GM18519 (cell line): ENCODE results near the gene GNGT1.

Experiments used
- ATAC-seq: cut with Tn5 transposase; IDR thresholded peaks from one replicate; pipeline ENCODE4 v1.9.1; 2021; ENCODE audit warnings: mild to moderate bottlenecking, moderate library complexity; ENCODE audit not compliant: unreplicated experiment, low FRiP score

GNGT1 gene

DNA sequence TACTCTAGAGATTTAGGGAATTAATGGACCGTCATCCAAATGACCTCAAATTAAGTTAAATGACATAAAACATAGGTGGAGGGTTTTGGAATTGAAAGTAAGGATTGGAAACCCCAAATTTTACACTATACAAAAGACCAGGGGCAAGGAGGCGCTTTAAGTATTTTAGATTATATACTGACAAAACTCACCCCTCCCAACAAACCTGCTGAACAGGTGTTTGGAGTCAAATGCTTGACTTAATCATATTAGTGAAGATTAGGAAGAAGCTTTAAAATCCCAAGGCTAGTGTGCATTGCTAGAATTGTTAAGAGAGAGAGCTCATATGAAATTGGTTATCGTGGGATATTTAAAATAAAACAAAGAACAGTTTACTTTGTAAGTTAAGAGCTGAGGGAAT lies at the start of gene GNGT1:
TSS of gene GNGT1 (plus strand) at position 301 of the 400 bp plus-strand sequence. CDS start 180 bp downstream, outside the sequence.
- no peak for ATAC-seq

DNA sequence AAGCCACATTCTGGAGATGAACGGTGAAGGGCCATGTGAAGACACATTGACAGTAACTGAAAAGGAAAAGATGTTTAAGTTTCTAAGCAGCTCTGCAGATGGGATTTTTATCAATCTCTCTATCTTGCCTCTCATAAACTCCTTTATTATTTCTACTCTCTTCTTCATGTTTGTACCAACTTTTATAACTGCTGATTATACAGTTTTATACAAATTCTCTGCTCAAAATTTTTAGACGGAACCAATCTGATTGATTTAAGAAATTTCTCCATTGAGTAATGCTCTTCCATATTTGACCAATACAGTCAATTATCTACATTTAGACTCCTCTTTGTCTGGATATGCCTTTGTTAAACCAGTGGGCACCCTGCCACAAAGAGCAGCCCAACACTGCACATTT lies 47.5 kb upstream of the GNGT1 start:
- no peak for ATAC-seq

DNA sequence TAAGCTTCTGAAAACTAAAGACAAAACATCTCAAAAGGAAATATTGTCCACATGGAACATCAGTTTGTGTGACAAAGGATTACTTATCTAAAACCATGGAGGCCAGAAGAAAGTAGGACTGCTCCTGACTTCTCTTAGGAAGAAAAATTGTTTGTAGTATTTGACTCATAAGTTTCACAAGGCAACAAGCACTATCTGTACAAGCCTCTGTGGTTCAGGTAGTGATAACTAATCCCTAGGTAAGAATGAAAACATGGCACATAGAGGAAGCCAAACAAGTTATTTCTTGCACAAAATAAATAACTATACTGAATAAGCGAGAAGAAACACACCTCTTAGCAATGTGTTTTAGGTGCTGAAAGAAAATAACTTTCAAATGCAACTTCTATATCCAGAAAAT lies 46.1 kb upstream of the GNGT1 start:
- no peak for ATAC-seq

DNA sequence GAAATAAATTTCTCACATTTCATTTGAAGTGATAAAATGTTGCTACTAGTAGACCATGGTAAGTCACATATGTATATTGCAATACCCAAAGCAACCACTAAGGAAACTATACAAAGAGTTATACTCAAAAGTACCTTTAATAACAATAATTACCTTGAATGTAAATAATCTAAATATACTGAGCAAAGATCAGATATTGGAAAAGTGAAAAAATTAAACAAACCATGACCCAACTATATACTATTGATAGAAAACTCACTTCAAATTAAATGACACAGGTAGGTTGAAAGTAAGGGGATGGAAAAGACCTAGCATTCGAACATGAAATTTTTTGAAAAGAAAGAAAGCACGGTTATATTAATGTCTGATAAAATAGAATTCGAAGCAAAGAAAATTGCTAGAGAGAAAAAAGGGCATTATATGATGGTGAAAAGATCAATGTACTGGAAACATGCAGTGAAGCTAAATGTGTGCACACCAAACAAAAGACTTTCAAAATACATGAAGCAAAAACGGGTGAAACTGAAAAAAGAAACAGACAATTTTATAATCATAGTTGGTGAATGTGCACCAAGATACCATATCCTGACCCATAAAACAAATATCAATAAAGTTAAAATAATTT lies 44.9 kb upstream of the GNGT1 start:
- ATAC-seq: no peak

DNA sequence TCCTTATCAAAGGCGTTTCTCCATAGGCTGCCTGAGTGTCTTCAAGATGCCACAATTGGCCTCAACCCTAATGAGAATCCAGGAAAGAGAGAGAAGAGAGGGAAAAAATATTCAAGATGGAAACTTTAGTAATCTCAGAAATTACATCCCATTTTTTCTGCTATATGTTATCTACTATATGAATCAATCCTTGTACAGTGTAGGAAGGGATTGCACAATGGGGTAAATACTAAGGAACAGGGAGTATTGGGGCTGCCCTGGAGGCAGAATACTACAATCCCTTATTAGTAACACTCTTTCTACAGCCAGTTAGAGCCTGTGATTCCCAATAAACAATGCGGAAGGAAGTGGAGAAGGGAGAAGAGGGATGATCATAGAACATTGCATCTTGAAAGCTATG lies 43.7 kb upstream of the GNGT1 start:
- ATAC-seq: no peak

DNA sequence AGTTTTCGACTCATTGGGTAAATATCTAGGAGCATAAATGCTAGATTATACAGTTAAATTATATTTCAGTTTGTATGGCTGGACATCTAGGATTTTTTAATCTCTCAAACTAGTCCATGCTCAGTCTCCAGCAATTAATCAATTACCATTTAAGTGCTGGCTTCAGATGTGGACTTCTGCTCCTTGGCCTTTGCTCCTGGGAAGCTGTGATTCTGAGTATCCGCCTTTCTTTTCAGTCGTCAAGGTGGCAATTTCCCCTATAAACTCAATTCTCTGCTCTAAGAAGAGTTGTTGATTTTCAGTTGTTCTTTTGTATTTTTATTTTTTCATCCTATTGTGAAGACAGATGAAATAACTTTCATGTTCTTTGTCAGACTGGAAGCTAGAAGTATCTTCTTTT lies 39.5 kb upstream of the GNGT1 start:
- ATAC-seq: no peak

DNA sequence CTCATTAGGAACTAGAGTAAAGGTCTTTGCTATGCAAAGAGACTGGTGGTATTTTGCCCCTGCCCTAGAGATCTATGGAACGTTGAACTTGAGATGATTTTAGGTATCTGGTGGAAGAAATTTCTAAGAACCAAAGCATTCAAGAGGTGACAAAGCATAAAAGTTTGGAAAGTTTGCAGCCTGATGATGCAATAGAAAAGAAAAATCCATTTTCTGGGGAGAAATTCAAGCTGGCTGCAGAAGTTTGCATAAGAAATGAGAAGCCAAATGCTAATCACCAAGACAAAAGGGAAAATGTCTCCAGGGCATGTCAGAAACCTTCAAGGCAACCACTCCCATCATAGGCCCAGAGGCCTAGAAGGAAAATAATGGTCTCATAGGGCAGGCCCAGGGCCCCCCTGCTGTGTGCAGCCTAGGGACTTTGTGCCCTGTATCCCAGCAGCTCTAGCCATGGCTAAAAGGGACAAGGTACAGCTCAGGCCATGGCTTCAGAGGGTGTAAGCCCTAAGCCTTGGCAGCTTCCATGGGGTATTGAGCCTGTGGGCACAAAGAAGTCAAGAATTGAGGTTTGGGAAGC lies 32.3 kb upstream of the GNGT1 start:
- ATAC-seq: no peak

DNA sequence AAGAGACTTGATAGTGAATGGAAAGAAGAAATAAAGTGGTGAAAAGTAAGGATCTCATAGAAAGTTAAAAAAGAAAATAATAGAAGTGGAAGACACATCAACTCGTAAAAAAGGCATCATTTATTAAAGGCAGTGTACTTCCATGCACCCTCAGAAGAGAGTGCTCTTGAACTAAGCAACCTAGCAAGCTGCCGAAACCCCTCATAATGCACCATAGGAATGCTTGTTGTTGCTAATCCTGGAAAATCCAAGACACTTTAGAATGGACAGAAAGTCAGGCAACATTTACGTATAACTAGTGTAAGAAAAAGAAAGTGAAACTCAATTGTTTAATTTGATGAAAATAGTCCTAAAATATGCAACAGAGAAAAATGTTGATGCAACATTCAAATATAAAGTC lies 28.6 kb upstream of the GNGT1 start:
- ATAC-seq: no peak

DNA sequence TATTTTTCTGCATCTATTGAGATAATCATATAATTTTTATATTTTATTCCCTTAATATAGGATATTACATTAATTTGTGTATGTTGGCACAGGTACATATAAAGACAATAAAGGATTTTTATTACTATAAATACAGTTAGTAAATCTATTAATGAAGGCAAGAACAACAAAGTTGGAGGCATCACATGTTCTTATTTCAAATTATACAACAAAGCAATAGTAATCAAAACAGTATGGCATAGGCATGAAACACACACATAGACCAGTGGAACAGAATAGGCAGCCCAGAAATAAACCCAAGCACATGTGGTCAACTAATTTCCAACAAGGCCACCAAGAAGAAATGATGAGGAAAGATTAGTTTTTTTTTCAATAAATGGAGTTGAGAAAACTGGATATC lies 27.0 kb upstream of the GNGT1 start:
- ATAC-seq: no peak

DNA sequence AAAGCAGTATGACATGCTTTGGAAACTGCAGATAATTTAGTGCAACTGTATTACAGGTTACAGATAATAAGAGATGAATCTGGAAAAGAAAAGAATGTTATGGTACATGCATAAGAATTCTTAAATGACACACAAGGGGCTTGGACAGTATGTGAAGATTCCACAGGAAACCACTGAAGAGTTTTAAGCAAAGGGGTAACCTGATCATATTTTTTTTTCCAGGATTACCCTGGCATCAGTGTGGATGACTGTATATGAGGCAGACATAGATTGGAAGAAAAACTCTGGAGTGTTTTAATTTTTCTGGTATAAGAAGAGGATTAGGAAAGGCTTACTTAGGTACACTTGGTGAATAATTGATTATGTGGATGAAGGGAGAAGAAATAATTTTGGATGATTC lies 23.9 kb upstream of the GNGT1 start:
- ATAC-seq: no peak

DNA sequence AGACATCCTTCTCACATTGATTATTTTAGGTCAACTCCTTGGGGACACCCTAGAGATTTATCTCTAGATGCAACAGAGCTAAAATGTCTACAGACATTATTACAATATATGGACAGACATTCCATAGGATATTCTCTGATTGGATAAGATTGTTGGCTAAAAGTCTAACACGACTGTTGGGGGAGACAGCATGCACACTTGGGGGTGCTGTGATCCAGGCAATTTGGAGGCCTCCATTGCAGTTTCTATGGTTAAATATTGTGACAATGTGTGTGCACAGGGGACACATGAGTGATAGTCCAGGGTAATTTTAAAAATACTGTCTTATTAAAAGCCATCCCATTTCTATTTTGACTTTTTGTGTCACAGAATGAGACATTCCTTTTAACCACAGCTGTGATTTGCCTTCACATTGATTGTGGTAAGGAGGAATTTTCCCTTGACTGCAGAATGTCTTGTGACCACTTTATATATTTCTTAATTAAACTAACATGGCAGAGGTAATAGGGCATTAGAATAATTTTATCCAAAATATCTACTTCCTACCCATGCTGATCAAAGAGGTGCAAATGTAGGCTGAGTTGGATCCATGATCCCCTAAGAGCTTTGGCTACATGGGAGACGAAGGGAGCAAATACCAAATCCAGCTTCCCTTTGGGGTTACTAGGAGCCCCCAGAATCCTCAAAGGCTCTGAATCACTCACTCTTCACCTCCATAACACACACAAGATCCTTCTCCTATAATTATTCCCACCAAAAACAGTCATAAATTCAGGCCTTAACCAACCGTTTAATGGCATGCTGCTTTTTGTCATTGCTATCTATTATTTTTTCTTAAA lies 23.1 kb upstream of the GNGT1 start:
- ATAC-seq: no peak

DNA sequence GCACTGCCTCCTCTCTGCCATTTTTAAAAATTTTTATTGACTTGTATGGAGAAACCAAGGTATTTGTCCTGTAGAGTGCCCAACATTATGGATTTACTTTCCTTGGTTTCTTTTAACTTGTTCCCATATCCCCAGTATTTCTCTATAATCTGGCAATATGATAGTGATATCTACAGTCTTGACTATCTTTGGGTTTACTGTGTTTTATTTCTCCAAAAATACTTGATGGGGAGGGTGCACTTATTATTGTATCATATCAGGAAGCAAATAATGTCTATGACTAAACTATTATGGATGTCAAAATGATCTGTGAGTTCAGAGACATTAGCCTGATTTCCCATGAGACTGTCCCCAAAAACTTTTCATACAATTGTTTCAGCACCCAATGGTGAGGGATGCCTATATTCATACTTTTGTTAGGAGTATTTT lies 22.4 kb upstream of the GNGT1 start:
- ATAC-seq: no peak

DNA sequence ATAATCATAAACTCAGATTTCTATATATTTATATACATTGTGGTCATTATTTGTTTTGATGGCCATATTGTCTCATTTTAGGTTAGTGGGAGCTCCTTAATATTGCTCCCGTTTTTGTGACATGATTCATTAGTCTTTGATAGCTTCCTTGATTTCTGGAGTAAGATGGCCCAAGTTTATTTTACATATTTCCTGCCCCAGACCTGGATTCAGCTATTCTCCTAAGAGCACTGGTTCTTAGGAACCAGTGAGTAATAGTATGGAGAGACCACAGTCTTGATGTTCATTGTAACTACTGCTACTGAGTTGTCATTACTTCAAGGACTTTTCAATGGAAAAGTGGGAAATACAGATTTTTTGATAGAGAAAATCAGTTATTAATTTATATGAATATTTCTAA lies 21.8 kb upstream of the GNGT1 start:
- ATAC-seq: no peak

DNA sequence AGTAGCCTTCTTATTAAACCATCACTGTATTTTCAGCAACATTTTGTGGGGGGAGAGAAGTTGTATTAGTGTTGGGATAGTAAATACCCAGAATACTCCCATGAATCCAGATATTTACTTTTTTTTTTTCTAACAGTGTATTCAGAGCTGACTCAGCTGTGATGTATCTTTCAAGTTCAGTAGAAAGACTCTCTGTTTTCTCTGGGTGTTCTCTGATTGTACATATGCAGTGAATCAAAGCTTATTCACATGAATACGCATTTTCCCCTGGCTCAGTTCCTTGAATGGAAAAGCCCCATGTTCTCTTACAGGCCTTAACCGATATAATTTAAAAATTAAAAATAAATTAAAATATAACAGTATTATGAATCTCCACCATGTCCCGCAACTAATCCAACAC lies 17.1 kb upstream of the GNGT1 start:
- ATAC-seq: no peak

DNA sequence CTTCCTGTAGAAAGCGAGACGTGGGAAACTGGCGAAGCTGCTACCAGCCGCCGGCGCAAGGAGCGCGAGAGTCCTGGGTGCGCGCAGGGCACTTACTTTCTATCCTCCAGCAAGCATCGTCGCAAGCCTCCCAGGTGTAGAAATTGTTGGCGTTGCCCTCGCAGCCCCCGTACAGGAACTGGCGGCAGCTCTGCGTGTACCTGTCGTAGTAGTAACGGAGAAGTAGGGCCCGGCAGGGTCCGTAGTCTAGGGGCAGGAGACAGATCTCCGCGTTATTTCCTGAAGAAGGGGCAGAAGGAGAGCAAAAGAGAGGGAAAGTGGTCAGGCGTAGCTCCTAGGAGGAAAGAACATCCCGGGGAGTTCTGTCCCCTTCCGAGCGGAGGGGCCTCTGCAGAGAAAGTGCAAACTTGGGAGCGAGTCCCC lies 16.3 kb upstream of the GNGT1 start:
- peak; percentile 59 for ATAC-seq

DNA sequence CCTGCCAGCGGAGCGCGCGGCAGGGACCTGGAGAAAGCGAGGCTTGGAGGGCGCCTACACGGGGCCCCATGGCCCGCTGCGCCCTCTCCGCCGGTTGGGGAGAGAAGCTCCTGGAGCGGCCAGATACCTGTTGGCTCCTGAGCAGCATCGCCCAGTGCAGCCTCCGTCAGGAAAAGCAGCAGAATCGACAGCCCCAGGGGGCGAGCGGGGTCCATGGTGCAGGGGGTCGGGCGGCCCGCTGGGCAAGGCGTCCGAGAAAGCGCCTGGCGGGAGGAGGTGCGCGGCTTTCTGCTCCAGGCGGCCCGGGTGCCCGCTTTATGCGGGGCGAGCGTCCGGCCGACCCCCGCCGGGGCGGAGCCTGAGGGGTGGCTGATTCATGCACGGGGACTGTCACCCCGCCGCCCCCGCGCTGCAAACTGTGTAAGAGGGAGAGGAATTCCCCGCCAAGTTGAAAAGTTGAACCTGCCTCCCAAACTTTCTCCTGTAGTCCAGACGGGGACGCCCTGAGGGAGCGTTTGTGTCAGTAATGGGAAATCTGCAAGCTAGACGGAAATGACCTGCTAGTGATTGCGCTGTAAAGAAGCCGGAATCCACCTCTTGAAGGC lies 15.8 kb upstream of the GNGT1 start, which contains the start of gene TFPI2:
TSS of gene TFPI2 (minus strand) at position 290 of the 605 bp plus-strand sequence. CDS start at position 215, 75 bp downstream.
- peak; percentile 38 for ATAC-seq

DNA sequence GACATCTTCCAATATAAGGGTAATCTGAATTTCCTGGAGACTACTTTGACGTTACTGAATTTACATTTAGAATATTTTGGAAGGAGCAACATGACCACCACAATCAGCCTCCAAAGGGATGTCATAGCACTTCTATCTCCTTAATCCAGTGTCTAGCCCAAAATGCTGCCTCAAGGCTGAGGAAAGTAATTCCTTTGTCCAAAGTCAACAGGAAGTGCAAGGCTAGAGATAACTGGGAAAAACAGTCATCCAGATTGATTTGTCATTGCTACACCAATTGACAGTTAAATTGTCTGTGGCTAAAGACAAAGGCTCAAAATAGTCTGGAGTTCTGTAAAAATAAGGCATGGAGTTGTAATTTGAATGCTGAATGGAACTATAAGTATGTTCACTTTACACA lies 11.9 kb upstream of the GNGT1 start:
- ATAC-seq: no peak

DNA sequence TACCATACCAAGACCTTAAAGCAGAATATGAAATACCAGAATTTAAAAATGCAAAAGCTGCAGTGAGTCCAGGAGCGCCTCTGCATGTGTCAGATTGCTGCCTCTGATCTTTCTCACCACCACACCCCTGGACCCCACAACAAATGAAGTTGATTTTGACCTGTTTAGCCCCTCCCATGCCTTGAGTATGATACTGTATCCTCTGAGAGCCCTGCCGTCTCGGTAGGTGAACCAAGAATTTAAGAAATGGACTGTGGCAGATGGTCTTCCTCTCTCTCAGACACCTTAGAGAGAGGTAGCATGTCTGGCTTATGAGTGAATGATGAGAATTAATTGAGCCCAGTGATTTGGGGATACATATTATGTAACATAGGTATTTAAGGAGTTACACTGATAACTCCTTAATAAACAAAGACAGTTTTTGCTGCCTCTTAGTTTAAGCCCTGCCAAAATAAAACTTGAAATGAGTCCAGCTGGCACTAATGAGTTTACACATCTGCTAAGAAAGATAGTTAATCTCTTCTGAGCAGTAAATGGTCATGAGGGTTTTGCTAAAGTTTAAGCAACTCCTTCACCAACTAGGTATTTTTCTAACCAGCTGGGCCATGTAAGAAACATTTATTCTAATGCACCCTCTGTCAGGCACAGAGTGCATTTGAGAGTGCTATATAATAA lies 11.3 kb upstream of the GNGT1 start:
- ATAC-seq: no peak

DNA sequence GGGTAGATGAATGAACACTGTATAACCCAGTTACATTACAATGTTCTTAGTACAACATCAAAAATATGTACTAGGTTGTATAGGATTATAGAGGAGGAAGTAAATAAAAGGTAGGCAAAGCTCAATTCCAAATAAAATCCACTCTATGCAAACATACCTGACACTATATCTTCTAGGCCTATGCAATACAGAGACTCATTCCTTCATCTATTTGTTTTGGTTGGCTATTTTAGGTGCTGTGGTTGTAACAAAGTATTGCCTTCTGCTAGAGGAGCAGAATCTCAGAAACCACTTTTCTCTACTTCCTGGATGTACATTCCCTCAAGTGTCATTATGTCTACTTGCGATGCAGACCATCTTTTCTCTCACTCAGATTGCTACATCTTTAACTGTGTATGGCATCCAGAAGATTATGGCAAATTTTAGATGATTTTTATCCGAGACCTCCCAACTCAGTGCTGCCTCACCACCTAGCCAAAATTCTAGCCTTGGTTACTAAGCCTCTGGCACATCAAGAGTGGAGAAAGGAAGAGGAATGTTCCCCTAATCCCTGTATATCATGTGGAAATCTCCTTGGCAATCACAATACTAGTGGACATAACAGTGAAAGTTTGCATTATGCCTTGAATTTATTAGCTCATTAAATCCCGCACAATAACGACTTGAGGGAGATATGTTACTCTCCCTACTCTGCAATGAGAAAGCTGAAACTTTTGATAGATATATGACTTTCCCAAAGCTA lies 10.3 kb upstream of the GNGT1 start:
- ATAC-seq: no peak

DNA sequence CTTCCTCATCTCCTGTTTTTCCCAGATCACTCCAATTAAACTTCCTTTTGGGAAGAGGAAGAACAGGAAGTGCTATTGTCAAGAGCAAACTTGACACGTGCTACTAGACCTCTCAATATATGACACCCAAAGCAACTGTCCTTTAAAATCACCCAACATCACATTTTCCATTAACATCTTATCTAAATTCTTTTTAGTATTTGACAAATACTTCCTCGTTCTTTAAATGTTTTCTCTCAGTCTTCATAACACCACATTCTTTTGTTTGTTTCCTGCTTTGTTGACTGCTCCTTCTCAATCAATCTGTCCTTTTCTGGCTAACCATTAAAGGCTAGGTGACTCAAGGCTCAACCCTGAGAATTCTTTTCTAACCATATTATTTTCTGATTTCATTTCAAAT lies 8.7 kb upstream of the GNGT1 start:
- ATAC-seq: no peak
